Measurements from ENCODE around the gene NTN3.

DNA sequence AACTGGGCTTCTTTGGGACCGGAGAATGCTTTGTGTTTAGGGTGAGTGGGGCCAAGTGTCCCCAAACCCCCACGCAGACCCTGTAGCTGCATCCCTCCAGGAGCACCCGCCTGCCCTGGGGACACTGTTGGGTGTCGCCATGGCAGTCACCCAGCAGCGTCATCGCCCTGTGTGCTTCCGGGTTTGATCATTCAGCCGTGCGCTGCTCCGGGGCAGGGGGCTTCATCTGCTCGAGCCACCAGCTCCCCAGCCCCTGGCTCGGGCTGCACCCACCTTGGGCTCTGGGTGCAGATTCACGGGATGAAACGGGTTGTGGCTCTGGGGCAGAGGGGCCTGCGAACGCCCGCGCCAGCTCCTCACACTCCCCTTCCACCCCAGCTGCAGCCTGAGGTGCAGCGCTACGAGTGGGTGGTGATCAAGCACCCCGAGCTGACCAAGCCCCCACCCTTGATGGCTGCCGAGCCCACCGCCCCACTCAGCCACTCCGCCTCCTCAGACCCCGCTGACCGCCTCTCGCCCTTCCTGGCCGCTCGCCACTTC is 28.9 kb downstream of the NTN3 start:
- TF ChIP-seq, protein P1, sequence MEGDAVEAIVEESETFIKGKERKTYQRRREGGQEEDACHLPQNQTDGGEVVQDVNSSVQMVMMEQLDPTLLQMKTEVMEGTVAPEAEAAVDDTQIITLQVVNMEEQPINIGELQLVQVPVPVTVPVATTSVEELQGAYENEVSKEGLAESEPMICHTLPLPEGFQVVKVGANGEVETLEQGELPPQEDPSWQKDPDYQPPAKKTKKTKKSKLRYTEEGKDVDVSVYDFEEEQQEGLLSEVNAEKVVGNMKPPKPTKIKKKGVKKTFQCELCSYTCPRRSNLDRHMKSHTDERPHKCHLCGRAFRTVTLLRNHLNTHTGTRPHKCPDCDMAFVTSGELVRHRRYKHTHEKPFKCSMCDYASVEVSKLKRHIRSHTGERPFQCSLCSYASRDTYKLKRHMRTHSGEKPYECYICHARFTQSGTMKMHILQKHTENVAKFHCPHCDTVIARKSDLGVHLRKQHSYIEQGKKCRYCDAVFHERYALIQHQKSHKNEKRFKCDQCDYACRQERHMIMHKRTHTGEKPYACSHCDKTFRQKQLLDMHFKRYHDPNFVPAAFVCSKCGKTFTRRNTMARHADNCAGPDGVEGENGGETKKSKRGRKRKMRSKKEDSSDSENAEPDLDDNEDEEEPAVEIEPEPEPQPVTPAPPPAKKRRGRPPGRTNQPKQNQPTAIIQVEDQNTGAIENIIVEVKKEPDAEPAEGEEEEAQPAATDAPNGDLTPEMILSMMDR (conservative IDR thresholded peaks at IDR 0.05): no peak
- TF ChIP-seq ZFX (IDR thresholded peaks at IDR 0.05): no peak

Measured in C4-2B (cell line).